Measurements from ENCODE around the gene NDRG2. TPM values are rescaled to one million over a fixed set of nuclear protein-coding genes. Genes with fewer than 3 reads are reported as not detected.

Gene NDRG2
- total RNA-seq (2022; extraction: Qiagen RNA extraction): 2.1 to 4.2 TPM (median 2.6 TPM) in 5 replicates

DNA sequence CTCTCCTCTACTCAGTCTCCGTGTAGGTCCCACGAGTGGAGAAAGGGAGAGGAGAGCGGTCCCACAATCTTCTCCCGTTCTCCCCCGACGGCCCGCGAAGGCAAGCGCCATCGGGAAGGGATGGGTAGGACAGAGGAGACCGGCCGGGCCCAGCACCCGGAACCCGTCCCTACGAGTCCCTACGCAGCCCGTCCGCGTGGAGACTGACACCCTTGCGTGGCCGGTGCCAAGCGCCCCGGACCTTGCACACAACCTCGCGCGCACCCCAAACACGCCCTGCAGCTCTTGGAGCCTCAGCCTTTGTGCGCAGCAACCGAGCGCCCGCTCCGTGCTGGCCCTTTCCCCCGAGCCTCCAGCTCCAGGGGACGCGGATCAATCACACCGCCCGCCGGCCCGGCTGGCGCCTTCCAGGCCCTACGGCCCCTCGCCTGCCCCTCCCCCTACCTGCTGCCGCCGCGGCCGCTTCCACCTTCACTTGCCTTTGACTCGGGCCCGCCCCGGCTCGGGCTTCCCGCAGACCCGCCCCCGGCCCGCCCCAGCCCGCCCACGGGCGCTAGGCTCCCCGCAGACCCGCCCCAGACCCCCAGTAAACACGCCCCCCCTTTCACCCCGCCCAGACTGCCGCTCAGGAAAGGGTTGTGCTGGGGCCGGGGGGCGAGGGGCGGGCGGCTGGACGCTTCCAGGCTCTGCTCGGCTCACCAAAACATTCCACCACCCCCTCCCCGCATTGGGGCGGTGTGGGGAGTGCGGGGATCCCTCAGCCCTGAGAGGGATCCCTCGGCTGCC lies at the start of gene NDRG2:
Gene NDRG2, minus strand, starts transcription at position 477 of the 786 bp plus-strand sequence. CDS start 1,746 bp downstream, outside the sequence.

GRCh38 chr14:21070083-21070609 lies 45.3 kb upstream of the NDRG2 start, which contains the start of gene ARHGEF40:
Gene ARHGEF40, plus strand, starts transcription at chr14:21070304. Its CDS starts 93 bp downstream, at chr14:21070397.

DNA sequence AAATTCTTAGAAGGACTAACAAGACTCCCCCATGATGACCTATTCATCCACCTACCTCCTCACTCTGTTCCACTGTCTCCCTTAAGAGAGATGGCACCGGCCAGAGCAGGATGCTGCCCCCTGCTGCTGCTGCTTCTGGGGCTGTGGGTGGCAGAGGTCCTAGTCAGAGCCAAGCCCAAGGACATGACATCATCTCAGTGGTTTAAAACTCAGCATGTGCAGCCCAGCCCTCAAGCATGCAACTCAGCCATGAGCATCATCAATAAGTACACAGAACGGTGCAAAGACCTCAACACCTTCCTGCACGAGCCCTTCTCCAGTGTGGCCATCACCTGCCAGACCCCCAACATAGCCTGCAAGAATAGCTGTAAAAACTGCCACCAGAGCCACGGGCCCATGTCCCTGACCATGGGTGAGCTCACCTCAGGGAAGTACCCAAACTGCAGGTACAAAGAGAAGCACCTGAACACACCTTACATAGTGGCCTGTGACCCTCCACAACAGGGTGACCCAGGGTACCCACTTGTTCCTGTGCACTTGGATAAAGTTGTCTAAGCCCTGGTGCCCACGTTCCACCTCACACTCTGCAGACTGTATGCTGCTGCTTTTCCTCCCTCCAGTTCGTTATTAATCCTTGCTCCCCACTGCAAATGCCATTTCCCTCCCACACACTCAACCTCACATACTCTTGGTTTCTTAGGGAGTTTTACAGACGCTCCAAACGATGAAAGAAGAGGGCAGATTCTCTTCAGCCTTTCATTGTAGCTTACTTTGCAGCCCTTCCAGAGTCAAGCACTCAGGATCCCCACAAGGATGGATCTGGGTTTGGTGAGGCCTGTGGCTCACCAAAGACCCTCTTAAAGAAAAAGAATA lies 33.2 kb upstream of the NDRG2 start, which contains the start of gene RNASE8:
Gene RNASE8, plus strand, starts transcription at position 20 of the 873 bp plus-strand sequence. Its CDS starts 71 bp downstream, at position 91.

DNA sequence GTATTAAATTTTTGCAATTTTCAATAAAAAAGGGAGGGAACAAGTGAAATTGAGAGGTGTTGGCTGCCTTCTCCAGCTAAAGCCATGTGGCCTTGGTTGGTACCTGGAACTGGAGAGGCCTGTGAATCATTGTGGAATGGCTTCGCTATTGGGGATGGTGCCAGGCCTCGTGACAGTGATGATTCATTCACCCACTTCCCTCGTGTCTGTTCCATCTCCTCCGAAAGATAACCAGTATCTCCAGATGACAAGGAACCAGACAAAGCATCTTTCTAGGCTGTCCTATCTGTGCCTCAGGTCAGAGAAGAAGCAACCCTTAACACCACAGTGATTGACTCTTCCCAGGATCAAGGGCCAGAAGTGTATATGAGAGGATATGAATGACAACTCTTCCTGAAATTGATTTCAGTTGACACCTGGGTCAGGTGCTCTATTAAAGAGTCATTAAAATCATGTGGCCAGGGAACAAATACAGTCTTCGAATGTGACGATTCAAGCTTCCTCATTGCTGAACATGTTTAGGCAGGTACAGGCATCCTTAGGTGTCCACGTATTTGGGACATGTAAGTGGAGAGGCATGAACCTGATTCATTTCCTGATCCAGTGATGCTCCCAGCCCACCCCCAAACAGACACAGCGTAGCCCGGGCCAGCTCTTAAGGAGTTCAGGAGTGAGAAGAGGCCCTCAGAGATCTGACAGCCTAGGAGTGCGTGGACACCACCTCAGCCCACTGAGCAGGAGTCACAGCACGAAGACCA lies 17.0 kb upstream of the NDRG2 start, which contains the start of gene RNASE7:
Gene RNASE7, plus strand, starts transcription at position 687 of the 758 bp plus-strand sequence. CDS start 631 bp downstream, outside the sequence.

GRCh38 chr14:21034707-21035106 lies 9.8 kb upstream of the NDRG2 start, which contains the start of gene RNASE13:
Gene RNASE13, minus strand, starts transcription at chr14:21034807. Its CDS starts 519 bp downstream, at chr14:21034288.

GRCh38 chr14:21029917-21030316 lies 5.1 kb upstream of the NDRG2 start, which contains the start of gene TPPP2:
Gene TPPP2, plus strand, starts transcription at chr14:21030217. Its CDS starts 365 bp downstream, at chr14:21030582.

GRCh38 chr14:20998674-20999366 lies 26.0 kb downstream of the NDRG2 start, which contains the start of gene SLC39A2:
Gene SLC39A2, plus strand, starts transcription at chr14:20999293. Its CDS starts 154 bp downstream, at chr14:20999447.

GRCh38 chr14:20989787-20990600 lies 34.9 kb downstream of the NDRG2 start, which contains the start of gene METTL17:
Gene METTL17, plus strand, starts transcription at chr14:20989980. Its CDS starts 23 bp downstream, at chr14:20990003.

Other genes with a start within 250 kb of the NDRG2 start
- not detected in 5 replicates for gene RNASE6, start 243.8 kb downstream of the NDRG2 start, total RNA-seq (2022; extraction: Qiagen RNA extraction)
- gene RNASE1, start 222.2 kb downstream of the NDRG2 start, total RNA-seq (2022; extraction: Qiagen RNA extraction): 0.15 to 0.57 TPM (median 0.25 TPM) in 5 replicates
- not detected in 5 replicates for gene RNASE3, start 133.7 kb downstream of the NDRG2 start, total RNA-seq (2022; extraction: Qiagen RNA extraction)
- not detected in 5 replicates for gene RNASE2, start 69.6 kb downstream of the NDRG2 start, total RNA-seq (2022; extraction: Qiagen RNA extraction)
- gene METTL17, start 35.1 kb downstream of the NDRG2 start, total RNA-seq (2022; extraction: Qiagen RNA extraction): 73.4 to 80.5 TPM (median 75.1 TPM) in 5 replicates
- gene SLC39A2, start 25.8 kb downstream of the NDRG2 start, total RNA-seq (2022; extraction: Qiagen RNA extraction): not detected in 5 replicates
- not detected in 5 replicates for gene TPPP2, start 5.2 kb upstream of the NDRG2 start, total RNA-seq (2022; extraction: Qiagen RNA extraction)
- gene RNASE13, start 9.7 kb upstream of the NDRG2 start, total RNA-seq (2022; extraction: Qiagen RNA extraction): not detected in 5 replicates
- gene RNASE7, start 17.3 kb upstream of the NDRG2 start, total RNA-seq (2022; extraction: Qiagen RNA extraction): not detected in 5 replicates
- not detected in 5 replicates for gene RNASE8, start 32.8 kb upstream of the NDRG2 start, total RNA-seq (2022; extraction: Qiagen RNA extraction)
- 9.7 to 15.3 TPM (median 12.2 TPM) in 5 replicates for gene ARHGEF40, start 45.2 kb upstream of the NDRG2 start, total RNA-seq (2022; extraction: Qiagen RNA extraction)
- gene ZNF219, start 73.6 kb upstream of the NDRG2 start, total RNA-seq (2022; extraction: Qiagen RNA extraction): 18.3 to 35.5 TPM (median 31.4 TPM) in 5 replicates
- 0.73 to 0.98 TPM (median 0.93 TPM) in 5 replicates for gene TMEM253, start 76.0 kb upstream of the NDRG2 start, total RNA-seq (2022; extraction: Qiagen RNA extraction)
- 0.01 to 0.03 TPM in 2 of 5 replicates, not detected in the others for gene OR5AU1, start 131.0 kb upstream of the NDRG2 start, total RNA-seq (2022; extraction: Qiagen RNA extraction)
- gene HNRNPC, start 244.4 kb upstream of the NDRG2 start, total RNA-seq (2022; extraction: Qiagen RNA extraction): 769 to 1,109 TPM (median 796 TPM) in 5 replicates

Data from A549 treated with CORT108297 at 1 μM for 4 hours (cell line).